ENCODE data around the gene HABP2. TPM values are rescaled to one million over a fixed set of nuclear protein-coding genes. Genes with fewer than 3 reads are reported as not detected.

The HABP2 gene
- total RNA-seq, 3 donors from 2014 or later: 0.08 TPM; not detected in 2

DNA sequence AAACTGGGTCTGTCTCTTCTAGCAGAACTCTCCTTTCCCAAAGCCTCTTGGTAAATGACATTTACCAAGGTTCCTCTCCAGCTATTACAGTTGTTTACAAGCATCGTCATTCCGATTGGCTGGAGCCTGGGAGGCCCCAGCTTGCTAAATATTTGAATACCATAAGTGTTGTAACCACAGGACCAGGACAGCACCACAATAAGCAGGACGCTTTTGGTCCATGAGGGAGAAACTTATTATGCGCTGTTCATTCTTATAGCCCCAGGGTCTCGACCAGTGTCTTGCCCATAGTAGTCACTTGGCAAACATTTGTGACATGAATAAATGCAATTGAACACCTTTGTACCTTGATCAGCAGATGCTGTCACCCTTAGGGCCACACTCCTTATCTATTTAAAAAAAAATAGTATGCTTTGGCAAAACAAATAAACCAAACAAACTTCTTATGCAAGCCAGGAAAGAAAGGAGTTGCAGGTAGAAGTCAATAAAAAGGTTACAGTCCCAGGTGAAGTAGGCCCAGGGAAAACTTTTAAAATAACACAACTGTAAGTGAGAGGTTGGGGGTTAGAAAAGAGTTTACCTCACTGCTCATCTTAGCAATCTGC is 78.2 kb downstream of the HABP2 start:
- H3K4me1 Mint-ChIP-seq (ENCODE audit: low read depth): no peaks in the 10 kb centered on the region
- ATAC-seq: no peak
- H3K27me3 Mint-ChIP-seq (ENCODE audit: low read depth): peaks cover 14% of the 10 kb centered on the region
- H3K4me3 Mint-ChIP-seq: no peak overlapping the region
- H3K36me3 Mint-ChIP-seq (ENCODE audit: insufficient read depth): no peaks in the 10 kb centered on the region
- DNase-seq: no peak
- H3K9me3 Mint-ChIP-seq: no peaks in the 10 kb centered on the region

DNA sequence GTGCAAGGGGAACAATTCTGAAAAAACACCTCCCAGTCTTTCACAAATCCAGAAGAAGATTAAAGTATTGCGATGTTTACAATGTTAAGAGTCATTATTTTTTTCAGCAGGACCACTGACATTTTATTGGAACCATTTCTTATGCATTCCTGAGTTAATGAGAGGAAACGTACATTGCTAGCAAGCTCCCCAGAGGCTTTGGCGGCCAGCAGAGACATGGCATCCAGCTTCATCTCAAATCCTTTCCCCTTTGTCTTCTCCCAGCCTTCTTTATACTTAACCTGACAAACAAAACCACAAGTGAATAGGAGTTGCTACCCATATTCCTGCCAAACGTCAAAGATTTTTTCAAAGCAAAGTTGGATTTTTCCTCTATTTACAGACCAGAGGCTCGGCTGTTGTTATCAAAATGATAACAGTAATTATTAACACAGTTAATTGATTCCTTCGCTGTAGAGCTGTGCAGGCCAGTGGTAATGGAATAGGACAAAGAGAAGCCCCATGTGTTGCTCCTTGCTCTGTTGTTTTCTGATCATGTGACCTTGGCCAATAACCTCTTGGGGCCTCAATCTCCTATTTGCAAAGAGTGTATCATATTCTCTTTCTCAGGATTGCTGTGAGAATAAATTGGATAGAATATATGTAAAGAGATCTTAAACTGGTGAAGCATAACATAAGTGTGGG is 79.0 kb downstream of the HABP2 start:
- H3K4me1 Mint-ChIP-seq (ENCODE audit: low read depth): no peaks in the 10 kb centered on the region

More for the DNA sequence above, 79.0 kb downstream of the HABP2 start:
- no peak for ATAC-seq
- Mint-ChIP-seq H3K36me3 (ENCODE audit: insufficient read depth) (no peaks in the 10 kb centered on the region), H3K27me3 (ENCODE audit: low read depth) (peaks cover 18% of the 10 kb centered on the region), H3K9me3 (no peaks in the 10 kb centered on the region), H3K4me3 (no peak overlapping the region)
- no peak for DNase-seq

Other genes starting within 250 kb of the HABP2 start
- gene NRAP, start 111.0 kb downstream of the HABP2 start, total RNA-seq: not detected
- gene CASP7, start 126.9 kb downstream of the HABP2 start, total RNA-seq: 10 to 100 TPM in 1 of 3 donors, 1 to 10 TPM in 2; 7.7 to 12.1 (median 9.8) TPM
- gene PLEKHS1, start 198.6 kb downstream of the HABP2 start, total RNA-seq: not detected